HG02642 (cell line): ENCODE measurements around the gene CAST.

Experiments
- ATAC-seq: cut with Tn5 transposase; IDR thresholded peaks from one replicate; pipeline ENCODE4 v1.9.1; 2021; ENCODE audit warnings: mild to moderate bottlenecking; ENCODE audit not compliant: unreplicated experiment, poor library complexity

CAST gene

GRCh38 chr5:96641368-96642280, 20.6 kb upstream of the CAST start:
- no peak for ATAC-seq

GRCh38 chr5:96642281-96642640, 19.9 kb upstream of the CAST start:
- no peak for ATAC-seq

GRCh38 chr5:96645091-96645490, 17.1 kb upstream of the CAST start:
- ATAC-seq: no peak

- ATAC-seq: peak; percentile 77
Observed at GRCh38 chr5:96648023-96648422, 14.2 kb upstream of the CAST start.

DNA sequence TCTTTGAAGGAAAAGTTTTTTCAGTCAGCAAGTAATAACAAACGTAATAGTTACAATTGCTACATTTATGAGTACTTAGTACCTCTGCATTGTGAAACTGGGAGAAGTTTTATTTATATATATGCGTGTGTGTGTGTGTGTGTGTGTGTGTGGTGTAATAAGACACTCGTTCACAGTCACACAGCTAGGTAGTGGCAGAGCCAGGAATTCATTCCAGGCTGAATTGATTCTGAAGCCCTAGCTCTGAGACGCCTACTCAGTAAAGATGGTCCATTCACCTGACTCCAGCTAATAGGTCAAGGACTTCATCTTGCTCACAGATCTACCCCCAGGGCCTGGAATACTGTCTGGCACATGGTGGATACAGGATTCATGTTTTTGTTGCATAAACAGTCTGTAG, 13.6 kb upstream of the CAST start:
- ATAC-seq: no peak

DNA sequence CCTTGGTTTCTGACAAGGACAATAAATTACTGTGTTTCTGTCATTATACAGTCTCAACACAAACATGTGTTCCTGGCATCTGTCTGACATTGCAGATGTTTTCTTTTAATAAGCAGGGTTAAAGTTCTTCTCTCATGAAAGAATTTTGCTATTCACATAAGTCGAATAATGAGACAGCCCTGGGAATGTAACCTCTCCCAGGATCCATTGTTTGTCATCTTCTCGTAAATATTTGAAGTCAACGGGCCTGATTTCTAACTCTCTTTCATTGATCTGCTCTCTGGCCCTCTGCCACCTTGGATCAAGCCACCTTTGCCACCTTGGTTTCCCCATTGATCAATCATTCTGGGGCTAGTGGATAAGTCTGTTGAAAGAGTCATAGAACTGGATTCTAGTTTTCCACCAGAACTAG, 12.9 kb upstream of the CAST start:
- no peak for ATAC-seq

DNA sequence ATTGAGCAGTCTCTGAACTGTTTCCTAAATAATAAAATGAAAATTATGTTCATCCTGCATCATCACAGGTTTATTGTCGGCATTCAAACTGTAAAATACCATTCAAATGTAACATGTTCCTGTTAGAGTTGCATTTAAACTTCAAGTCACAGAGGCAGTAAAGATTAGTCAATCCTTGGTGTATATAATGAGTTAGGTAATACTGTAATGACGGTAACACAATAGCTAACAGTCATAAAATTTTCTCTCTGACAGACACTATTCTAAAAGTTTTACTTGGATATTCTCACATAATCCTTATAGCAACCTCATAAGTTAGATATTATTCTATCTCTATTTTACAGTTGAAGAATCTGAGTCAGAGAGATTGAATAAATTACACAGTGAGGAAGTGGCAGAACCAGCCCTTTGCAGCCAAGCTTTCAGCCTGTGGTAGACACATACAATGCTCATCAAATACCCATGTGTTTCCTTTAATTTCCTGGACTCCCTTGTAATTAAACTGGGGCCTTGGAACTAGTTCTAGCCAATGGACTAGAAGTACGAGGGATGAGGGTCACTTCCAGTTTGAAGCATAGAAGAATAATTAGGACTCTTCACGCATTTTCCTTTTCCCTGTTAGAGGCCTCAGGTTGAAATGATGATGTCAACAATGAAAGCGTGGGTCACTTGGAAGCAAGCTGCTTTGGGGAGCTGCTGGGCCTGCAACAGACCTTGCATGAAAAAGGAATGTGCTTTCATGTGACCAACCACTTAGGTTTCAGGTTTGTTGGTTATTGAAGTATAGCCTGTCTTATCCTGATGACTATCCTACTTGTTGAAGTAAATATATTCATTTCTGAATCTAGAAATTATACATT, 12.3 kb upstream of the CAST start:
- no peak for ATAC-seq

- no peak for ATAC-seq
Observed at GRCh38 chr5:96651047-96651446, 11.1 kb upstream of the CAST start.

DNA sequence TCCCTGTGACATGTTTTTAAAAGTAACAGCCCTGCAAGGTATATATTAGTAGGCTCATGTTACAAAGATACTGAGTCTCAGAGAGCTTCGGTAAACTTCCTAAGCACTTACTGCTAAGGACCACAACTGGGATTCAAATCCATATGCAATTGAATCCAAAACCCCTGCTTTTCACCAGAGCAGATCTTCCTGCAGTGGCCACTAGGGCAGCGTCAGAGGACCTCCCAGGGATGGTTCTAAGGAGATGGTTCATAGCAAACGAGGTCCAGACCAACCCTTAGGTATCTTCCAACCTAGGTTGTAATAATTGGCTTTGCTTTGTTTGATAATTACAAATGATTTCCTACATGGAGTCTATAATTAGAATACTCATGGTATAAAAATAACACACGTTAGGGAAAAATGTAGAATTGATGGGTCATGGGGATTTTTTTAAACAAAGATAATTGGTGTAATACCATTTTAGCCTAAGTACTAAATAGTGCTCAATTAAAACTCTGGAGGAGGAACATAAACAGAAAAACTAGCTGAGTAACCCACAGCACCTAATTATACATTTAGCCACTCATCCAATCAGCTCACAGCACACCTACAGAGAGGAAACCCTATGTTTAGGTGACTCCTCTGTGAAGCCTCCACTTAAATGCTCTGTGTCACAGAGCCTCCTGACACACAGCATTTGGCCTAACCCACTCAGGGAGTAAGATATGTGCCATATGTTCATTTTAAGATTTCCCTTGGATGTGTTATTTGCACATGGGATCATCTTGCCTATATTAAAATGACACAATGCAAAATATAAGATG, 10.0 kb upstream of the CAST start:
- no peak for ATAC-seq

DNA sequence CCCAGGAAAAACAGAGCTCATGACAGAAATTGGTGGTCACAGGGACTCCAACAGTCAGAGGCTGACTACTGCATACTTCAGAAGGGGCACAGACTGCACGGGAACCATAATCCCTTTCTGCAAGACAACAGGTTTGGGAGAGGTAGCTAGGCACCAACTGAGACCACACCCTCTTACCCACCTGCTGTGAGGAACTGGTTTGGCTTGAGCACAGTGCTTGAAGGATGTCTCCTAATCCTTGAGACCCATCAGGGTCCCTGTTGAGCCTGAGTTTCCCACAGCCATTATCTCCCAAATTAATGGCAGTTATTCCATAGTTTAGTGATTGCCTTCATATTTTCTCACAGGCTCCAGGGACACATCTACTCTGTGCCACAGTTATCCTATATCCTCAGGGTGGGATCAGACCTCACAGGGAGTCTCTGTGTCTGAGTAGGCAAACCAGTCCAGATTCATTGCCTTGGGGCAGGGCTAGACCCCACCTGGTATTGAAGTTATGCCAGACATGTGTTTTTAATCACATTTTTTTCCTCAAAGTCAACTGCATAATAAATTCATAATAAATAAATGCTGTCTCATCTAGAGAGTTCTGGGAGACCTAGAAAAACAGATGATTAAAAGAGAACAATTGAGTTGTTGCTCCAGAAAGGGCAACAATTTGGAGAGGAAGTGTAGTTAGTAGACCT, 9.3 kb upstream of the CAST start:
- no peak for ATAC-seq

DNA sequence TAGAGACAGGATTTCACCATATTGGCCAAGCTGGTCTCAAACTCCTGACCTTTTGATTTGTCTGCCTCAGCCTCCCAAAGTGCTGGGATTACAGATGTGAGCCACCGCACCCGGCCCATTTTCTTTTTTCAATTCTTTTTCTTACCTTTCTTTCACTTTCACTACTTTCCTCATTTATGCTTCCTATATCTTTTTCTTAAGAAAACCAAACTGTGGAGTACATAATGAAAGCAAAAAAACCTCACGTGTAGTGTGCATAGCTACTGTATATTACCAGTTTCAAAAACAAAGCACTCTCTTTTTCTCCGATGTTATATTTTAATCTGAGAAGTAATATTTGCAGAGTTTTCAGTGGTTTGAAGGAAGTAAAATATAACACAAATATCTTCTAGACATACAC, 8.0 kb upstream of the CAST start:
- ATAC-seq: no peak

- no peak for ATAC-seq
Observed at GRCh38 chr5:96655085-96655484, 7.1 kb upstream of the CAST start.

DNA sequence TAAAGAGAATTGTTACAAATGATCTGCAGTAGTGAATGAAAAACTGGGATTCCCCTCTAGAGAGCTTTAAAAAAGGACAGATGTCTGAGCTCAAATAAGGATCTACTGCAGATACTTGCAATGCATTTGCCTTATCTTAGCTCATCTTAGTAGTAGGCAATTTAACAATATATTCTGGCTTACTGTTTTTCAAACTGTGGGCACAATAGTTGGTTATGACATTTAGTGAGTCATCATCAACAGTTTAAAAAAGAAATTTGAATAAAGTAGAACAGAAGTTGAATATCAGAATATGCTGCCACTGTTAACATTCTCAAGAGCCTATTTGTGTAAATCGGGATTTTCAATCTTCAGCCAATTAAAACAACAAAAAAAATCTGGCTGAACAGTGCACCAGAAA, 6.7 kb upstream of the CAST start:
- no peak for ATAC-seq

- peak; percentile 59 for ATAC-seq
Observed at GRCh38 chr5:96657068-96657467, 5.1 kb upstream of the CAST start.

DNA sequence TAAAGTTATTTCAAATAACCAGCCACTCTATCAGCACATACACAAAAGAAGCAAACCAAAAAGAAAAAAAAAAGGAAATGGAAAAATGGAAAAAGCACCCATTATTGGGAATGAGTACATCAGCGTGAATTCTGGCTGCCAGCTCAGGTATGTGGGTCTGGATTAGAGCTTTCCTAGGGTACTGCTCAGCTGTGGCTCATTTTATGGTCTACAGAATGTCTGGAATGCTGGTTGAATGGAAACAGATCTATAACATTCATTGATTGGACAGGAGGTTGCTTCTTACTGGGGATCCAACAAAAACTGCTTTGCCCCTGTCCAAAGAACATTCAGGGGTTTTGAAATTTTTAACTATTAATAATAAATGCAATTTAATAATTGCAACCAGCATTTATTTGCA, 3.9 kb upstream of the CAST start:
- ATAC-seq: no peak

GRCh38 chr5:96659170-96659569, 3.0 kb upstream of the CAST start:
- ATAC-seq: no peak

GRCh38 chr5:96660971-96661854, 963 bp upstream of the CAST start:
- ATAC-seq: peak; percentile 15

GRCh38 chr5:96662725-96663518, 746 bp downstream of the CAST start:
- ATAC-seq: peak; percentile 84
